Smooth muscle cell (in vitro differentiated cells): ENCODE measurements around the gene FBXL17. TPM values are rescaled to one million over a fixed set of nuclear protein-coding genes. Genes with fewer than 3 reads are reported as not detected.

Source experiments
- DNase-seq: peaks from one replicate; lab custom pipeline; 2025; ENCODE audit not compliant: unreplicated experiment; lab: John Stamatoyannopoulos, UW
- H2AFZ ChIP-seq: fragments of 200-600 bp; sonication (generic); 2 replicates; pipeline ENCODE4 v1.6.0; 2016; ENCODE audit warnings: antibody characterized with exemption, low read depth, mild to moderate bottlenecking
- H3F3A ChIP-seq: fragments of 200-600 bp; sonication (generic); 2 replicates; pipeline ENCODE4 v1.6.0; 2017; ENCODE audit warnings: antibody characterized with exemption, low read depth
- H3K27ac ChIP-seq: fragments of 200-600 bp; sonication (generic); 2 replicates; pipeline ENCODE4 v1.5.1; 2016; ENCODE audit warnings: low read depth, mild to moderate bottlenecking
- H3K27me3 ChIP-seq: fragments of 200-600 bp; sonication (generic); 2 replicates; pipeline ENCODE4 v1.6.1; 2016; ENCODE audit warnings: low read depth, mild to moderate bottlenecking
- H3K36me3 ChIP-seq: fragments of 200-600 bp; sonication (generic); 2 replicates; pipeline ENCODE4 v1.5.1; 2016; ENCODE audit warnings: low read depth
- H3K4me1 ChIP-seq: fragments of 200-600 bp; sonication (generic); 2 replicates; pipeline ENCODE4 v1.5.1; 2016; ENCODE audit warnings: low read depth
- H3K4me2 ChIP-seq: fragments of 200-600 bp; sonication (generic); 2 replicates; pipeline ENCODE4 v1.6.0; 2016; ENCODE audit warnings: mild to moderate bottlenecking
- H3K4me3 ChIP-seq: fragments of 200-600 bp; sonication (generic); 2 replicates; pipeline ENCODE4 v1.5.1; 2016; ENCODE audit warnings: mild to moderate bottlenecking
- H3K79me2 ChIP-seq: fragments of 200-600 bp; sonication (generic); 2 replicates; pipeline ENCODE4 v1.6.0; 2016; ENCODE audit warnings: low read depth, mild to moderate bottlenecking
- H3K9ac ChIP-seq: fragments of 200-600 bp; sonication (generic); 2 replicates; pipeline ENCODE4 v1.6.0; 2016; ENCODE audit warnings: low read depth
- H3K9me3 ChIP-seq: fragments of 200-600 bp; sonication (generic); replicated peaks from 2 replicates; pipeline ENCODE4 v1.5.1; 2016; ENCODE audit warnings: low read depth
- H4K20me1 ChIP-seq: fragments of 200-600 bp; sonication (generic); 2 replicates; pipeline ENCODE4 v1.6.0; 2016; ENCODE audit warnings: low read depth
- WGBS: methylation state at CpG from one replicate; pipeline ENCODE4 v1.1.7; 2016; ENCODE audit warnings: low lambda C conversion rate; 5-methylcytosine and 5-hydroxymethylcytosine counted together
- polyA plus RNA-seq: library from polyadenylated mRNA; unstranded; fragments of >200 nt; fragmentation: Nextera tagmentation; extraction: Ambion mirVana; gene quantifications from 2 replicates; pipeline ENCODE4 v1.2.1, GENCODE V29; 2016
- total RNA-seq: library from RNA; depleted of rRNA; stranded (reverse); fragments of >200 nt; gene quantifications from 2 replicates; pipeline ENCODE4 v1.2.3, GENCODE V29; 2014
- TF ChIP-seq, protein P1 (sequence below): fragments of 200-600 bp; sonication (generic); IDR thresholded peaks from 2 replicates; pipeline ENCODE4 v1.5.1; 2017; ENCODE audit warnings: borderline replicate concordance, mild to moderate bottlenecking, antibody characterized with exemption; ENCODE audit not compliant: insufficient read depth, poor library complexity, severe bottlenecking

FBXL17 gene
- total and polyA plus RNA-seq, 2 experiments from 2014 or later: 5.4 to 16.0 TPM

DNA sequence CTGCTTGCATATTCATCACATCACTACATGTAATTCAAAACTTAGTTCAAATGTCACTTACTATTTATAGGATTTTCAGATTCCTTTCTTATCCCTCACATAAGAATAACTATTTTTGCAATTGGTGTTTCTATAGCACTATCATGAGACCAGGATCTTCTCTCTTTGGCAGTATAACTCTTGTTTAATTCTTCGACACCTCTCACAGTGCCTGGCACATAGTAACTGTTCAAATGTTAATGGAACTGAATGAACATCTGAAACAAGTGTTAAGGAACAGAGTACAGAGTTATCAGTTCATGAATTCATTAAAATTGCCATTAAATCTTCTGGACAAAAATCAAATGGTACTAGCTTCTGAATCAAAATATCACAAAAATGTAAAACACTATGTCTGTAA is 40.0 kb downstream of the FBXL17 start:
- no peaks in the 10 kb centered on the region for H3K4me1 ChIP-seq
- TF ChIP-seq, protein P1, sequence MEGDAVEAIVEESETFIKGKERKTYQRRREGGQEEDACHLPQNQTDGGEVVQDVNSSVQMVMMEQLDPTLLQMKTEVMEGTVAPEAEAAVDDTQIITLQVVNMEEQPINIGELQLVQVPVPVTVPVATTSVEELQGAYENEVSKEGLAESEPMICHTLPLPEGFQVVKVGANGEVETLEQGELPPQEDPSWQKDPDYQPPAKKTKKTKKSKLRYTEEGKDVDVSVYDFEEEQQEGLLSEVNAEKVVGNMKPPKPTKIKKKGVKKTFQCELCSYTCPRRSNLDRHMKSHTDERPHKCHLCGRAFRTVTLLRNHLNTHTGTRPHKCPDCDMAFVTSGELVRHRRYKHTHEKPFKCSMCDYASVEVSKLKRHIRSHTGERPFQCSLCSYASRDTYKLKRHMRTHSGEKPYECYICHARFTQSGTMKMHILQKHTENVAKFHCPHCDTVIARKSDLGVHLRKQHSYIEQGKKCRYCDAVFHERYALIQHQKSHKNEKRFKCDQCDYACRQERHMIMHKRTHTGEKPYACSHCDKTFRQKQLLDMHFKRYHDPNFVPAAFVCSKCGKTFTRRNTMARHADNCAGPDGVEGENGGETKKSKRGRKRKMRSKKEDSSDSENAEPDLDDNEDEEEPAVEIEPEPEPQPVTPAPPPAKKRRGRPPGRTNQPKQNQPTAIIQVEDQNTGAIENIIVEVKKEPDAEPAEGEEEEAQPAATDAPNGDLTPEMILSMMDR: no peak
- H3K4me3 ChIP-seq: no peak overlapping the region
- no peak overlapping the region for H3K9ac ChIP-seq
- H2AFZ ChIP-seq: no peak overlapping the region
- no peaks in the 10 kb centered on the region for H3F3A ChIP-seq
- H3K27ac ChIP-seq: no peak overlapping the region
- H3K36me3 ChIP-seq: no peaks in the 10 kb centered on the region
- no peak overlapping the region for H3K4me2 ChIP-seq
- H4K20me1 ChIP-seq: peaks cover 5% of the 10 kb centered on the region
- 91% methylated on average over 1 of the region's 1 CpG for WGBS
- H3K27me3 ChIP-seq: no peaks in the 10 kb centered on the region
- no peaks in the 10 kb centered on the region for H3K79me2 ChIP-seq
- no peaks in the 10 kb centered on the region for H3K9me3 ChIP-seq
- no peak for DNase-seq

DNA sequence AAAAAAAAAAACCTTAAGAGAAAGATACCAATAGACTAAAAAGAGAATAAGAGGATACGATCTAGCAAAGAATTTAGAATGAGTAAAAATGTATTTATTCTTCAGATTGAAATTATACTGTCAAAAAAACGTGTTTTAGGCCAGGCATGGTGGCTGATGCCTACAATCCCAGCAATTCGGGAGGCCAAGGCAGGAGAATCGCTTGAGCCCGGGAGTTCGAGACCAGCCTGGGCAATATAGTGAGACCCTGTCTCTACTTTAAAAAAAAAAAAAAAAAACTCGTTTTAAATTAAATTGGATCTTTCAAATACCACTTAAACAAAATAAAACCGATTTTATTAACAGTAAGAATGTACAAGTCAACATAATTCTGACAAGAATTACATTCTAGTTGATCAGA is 41.8 kb downstream of the FBXL17 start:
- WGBS: 95% methylated on average over 8 of the region's 8 CpGs
- Histone ChIP-seq H3K4me3 (no peak overlapping the region), H3K27ac (no peak overlapping the region), H3F3A (no peaks in the 10 kb centered on the region), H4K20me1 (peaks cover 2% of the 10 kb centered on the region), H3K4me1 (no peaks in the 10 kb centered on the region), H3K36me3 (no peaks in the 10 kb centered on the region), H3K9me3 (no peaks in the 10 kb centered on the region), H3K9ac (no peak overlapping the region), H3K79me2 (no peaks in the 10 kb centered on the region), H2AFZ (no peak overlapping the region), H3K27me3 (no peaks in the 10 kb centered on the region), H3K4me2 (no peak overlapping the region)
- DNase-seq: no peak
- TF ChIP-seq, protein P1: no peak

DNA sequence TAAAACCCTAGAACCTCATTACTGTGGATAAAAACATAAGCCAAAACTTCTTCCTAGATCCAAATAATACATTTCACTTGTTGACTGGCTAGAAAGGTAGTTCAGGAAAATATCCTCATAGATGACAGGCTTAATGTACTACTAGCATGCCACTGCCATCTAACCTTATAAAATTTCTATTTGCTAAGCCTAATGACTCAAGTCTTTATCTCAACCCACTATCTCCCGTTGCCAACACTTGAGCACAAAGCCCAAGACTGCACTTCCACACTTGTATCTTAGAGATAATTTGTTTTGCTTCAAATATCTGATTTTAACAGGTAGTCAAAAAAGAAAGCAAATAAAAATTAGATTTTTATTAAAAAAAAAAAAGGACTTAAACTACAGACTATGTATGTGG is 42.7 kb downstream of the FBXL17 start:
- WGBS: 54% methylated on average over 1 of the region's 1 CpG
- no peaks in the 10 kb centered on the region for H3K79me2 ChIP-seq
- H4K20me1 ChIP-seq: no peaks in the 10 kb centered on the region
- no peak overlapping the region for H3K4me2 ChIP-seq
- no peak for DNase-seq
- no peaks in the 10 kb centered on the region for H3K36me3 ChIP-seq
- no peak overlapping the region for H3K27ac ChIP-seq
- H3K9me3 ChIP-seq: no peaks in the 10 kb centered on the region
- no peak overlapping the region for H3K9ac ChIP-seq
- H3F3A ChIP-seq: no peaks in the 10 kb centered on the region
- no peaks in the 10 kb centered on the region for H3K4me1 ChIP-seq
- no peak overlapping the region for H2AFZ ChIP-seq
- no peak overlapping the region for H3K4me3 ChIP-seq
- no peaks in the 10 kb centered on the region for H3K27me3 ChIP-seq
- TF ChIP-seq, protein P1: no peak

DNA sequence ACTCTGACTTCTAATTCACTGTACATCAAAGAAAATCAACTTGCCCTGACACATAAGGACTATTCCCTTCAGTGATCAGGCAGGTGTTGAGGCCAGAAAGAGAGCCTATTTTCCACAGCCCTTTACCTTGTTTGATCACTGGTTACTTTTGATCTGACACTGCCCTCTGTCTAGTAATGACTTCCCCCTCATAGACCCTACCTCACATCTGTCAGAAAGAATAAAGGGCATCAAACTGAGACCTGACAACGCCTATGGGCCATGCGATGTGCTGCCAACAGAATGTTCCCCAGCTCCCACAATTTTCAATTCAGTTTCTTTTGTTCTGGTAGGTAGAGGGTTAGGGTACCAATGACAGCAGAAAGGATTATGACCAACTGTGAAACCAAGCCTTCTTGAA is 47.7 kb downstream of the FBXL17 start:
- H3K79me2 ChIP-seq: no peaks in the 10 kb centered on the region
- H2AFZ ChIP-seq: no peak overlapping the region
- H3F3A ChIP-seq: no peaks in the 10 kb centered on the region
- no peak overlapping the region for H3K4me2 ChIP-seq
- WGBS: 97% methylated on average over 2 of the region's 2 CpGs
- no peaks in the 10 kb centered on the region for H4K20me1 ChIP-seq
- no peak overlapping the region for H3K9ac ChIP-seq
- no peak overlapping the region for H3K4me3 ChIP-seq
- TF ChIP-seq, protein P1: no peak
- no peak overlapping the region for H3K27ac ChIP-seq
- no peak for DNase-seq
- no peaks in the 10 kb centered on the region for H3K4me1 ChIP-seq
- H3K9me3 ChIP-seq: no peaks in the 10 kb centered on the region
- H3K36me3 ChIP-seq: no peaks in the 10 kb centered on the region
- H3K27me3 ChIP-seq: no peaks in the 10 kb centered on the region
